GM12878 (cell line): ENCODE data around the gene SPIN1. TPM values are rescaled to one million over a fixed set of nuclear protein-coding genes. Genes with fewer than 3 reads are reported as not detected.

Source experiments
- ATAC-seq: fragments of 200-7000 bp; cut with Tn5 transposase; 3 replicates; pipeline ENCODE4 v1.9.1; 2020; ENCODE audit warnings: mild to moderate bottlenecking, moderate library complexity
- BruUV-seq: library from RNA; stranded (reverse); fragments of 400-500 nt; replicated peaks from 2 replicates; lab custom pipeline; 2021; lab: Mats Ljungman, UMichigan
- CTCF ChIA-PET: fragments of 300-600 bp; sonication (Branson Sonifier 250); formaldehyde crosslinking; extraction: SDS; loops from one replicate; lab custom pipeline; 2021; ENCODE audit warnings: inconsistent platforms; lab: Yijun Ruan, JAX
- POLR2A ChIA-PET: fragments of 350-600 bp; formaldehyde crosslinking; extraction: SDS; loops from one replicate; lab custom pipeline; 2021; ENCODE audit warnings: inconsistent platforms; lab: Charles Lee
- RAD21 ChIA-PET: fragments of 300-600 bp; sonication (Branson Sonifier 250); formaldehyde crosslinking; loops from one replicate; lab custom pipeline; 2023; ENCODE audit warnings: antibody characterized with exemption; ENCODE audit not compliant: unreplicated experiment; lab: Charles Lee
- SMC1A ChIA-PET: fragments of 300-600 bp; sonication (Branson Sonifier 250); formaldehyde crosslinking; loops from one replicate; lab custom pipeline; 2023; ENCODE audit not compliant: unreplicated experiment, uncharacterized antibody; lab: Charles Lee
- DNase-seq: peaks from one replicate; pipeline ENCODE4 v3.0.0-alpha.2; 2011; ENCODE audit warnings: low read depth, low spot score
- FAIRE-seq: peaks from 3 replicates; lab custom pipeline; 2011; peaks lifted over from hg19 to GRCh38; lab: Jason Lieb, UNC
- H2AFZ ChIP-seq: 2 replicates; pipeline ENCODE4 v1.6.0; 2011; ENCODE audit warnings: low read depth, low read length, control low read depth; ENCODE audit not compliant: control insufficient read depth
- H3K27ac ChIP-seq: 2 replicates; pipeline ENCODE4 v1.5.1; 2011; ENCODE audit warnings: control low read depth; ENCODE audit not compliant: control insufficient read depth, insufficient read depth
- H3K27me3 ChIP-seq, 2 experiments: replicated peaks in 1 of 2; 2 replicates each; pipeline versions ENCODE4 v1.6.0 to v1.6.1; 2011; ENCODE audit warnings: low read length in 1 of 2; ENCODE audit not compliant: control insufficient read depth in 2 of 2, insufficient read depth in 2 of 2
- H3K36me3 ChIP-seq, 2 experiments: 2 replicates each; pipeline ENCODE4 v1.5.1; 2011; ENCODE audit warnings: low read length in 1 of 2; ENCODE audit not compliant: control insufficient read depth in 2 of 2, insufficient read depth in 2 of 2
- H3K4me1 ChIP-seq: 2 replicates; pipeline ENCODE4 v1.6.1; 2011; ENCODE audit warnings: mild to moderate bottlenecking, low read length, moderate library complexity, mixed read lengths; ENCODE audit not compliant: control insufficient read depth, insufficient read depth
- H3K4me2 ChIP-seq: 2 replicates; pipeline ENCODE4 v1.6.0; 2011; ENCODE audit warnings: control low read depth; ENCODE audit not compliant: control insufficient read depth, insufficient read depth
- H3K4me3 ChIP-seq: fragments of 200-600 bp; sonication (generic); 2 replicates; pipeline ENCODE4 v1.5.1; 2016
- H3K79me2 ChIP-seq: 2 replicates; pipeline ENCODE4 v1.6.0; 2011; ENCODE audit warnings: low read length; ENCODE audit not compliant: control insufficient read depth, insufficient read depth
- H3K9ac ChIP-seq: 2 replicates; pipeline ENCODE4 v1.8.0; 2011; ENCODE audit warnings: low read length, control low read depth, mixed read lengths; ENCODE audit not compliant: control insufficient read depth, insufficient read depth
- H3K9me3 ChIP-seq: replicated peaks from 3 replicates; pipeline ENCODE4 v1.5.1; 2011; ENCODE audit warnings: mild to moderate bottlenecking, low read length; ENCODE audit not compliant: control insufficient read depth, insufficient read depth
- H4K20me1 ChIP-seq: 2 replicates; pipeline ENCODE4 v1.6.0; 2011; ENCODE audit not compliant: control insufficient read depth, insufficient read depth
- BMI1 ChIP-seq: fragments of 450-650 bp; IDR thresholded peaks from 2 replicates; pipeline ENCODE4 v1.6.1; 2016; ENCODE audit warnings: mild to moderate bottlenecking, moderate library complexity, borderline replicate concordance
- CEBPB ChIP-seq, 2 experiments: fragments of 150-350 bp in 1 of 2; IDR thresholded peaks; 2 replicates each; pipeline ENCODE4 v1.6.1; 2012 to 2014; ENCODE audit warnings: low read depth in 2 of 2, low read length in 2 of 2, borderline replicate concordance in 1 of 2, inconsistent platforms in 1 of 2
- CHD2 ChIP-seq: IDR thresholded peaks from 2 replicates; pipeline ENCODE4 v1.6.1; 2011; ENCODE audit warnings: low read depth, low read length, improper control_type of control experiment, borderline replicate concordance
- CREB1 ChIP-seq: IDR thresholded peaks from 2 replicates; pipeline ENCODE4 v1.6.1; 2012; ENCODE audit warnings: low read depth, mild to moderate bottlenecking, inconsistent platforms
- GATAD2B ChIP-seq: fragments of 450-650 bp; conservative IDR thresholded peaks from 2 replicates; pipeline ENCODE4 v1.6.1; 2017; ENCODE audit warnings: low read depth, mild to moderate bottlenecking, moderate library complexity
- IKZF2 ChIP-seq, 2 experiments: fragments of 450-650 bp; IDR thresholded peaks; 2 replicates each; pipeline ENCODE4 v1.6.1; 2017; ENCODE audit warnings: mild to moderate bottlenecking in 2 of 2, moderate library complexity in 2 of 2
- KLF5 ChIP-seq: fragments of 450-650 bp; IDR thresholded peaks from 2 replicates; pipeline ENCODE4 v1.6.1; 2014; ENCODE audit warnings: mild to moderate bottlenecking; ENCODE audit not compliant: partially characterized antibody
- MEF2B ChIP-seq: fragments of 450-650 bp; IDR thresholded peaks from 2 replicates; pipeline ENCODE4 v1.6.1; 2018; ENCODE audit warnings: mild to moderate bottlenecking, moderate library complexity; ENCODE audit not compliant: partially characterized antibody, poor library complexity, severe bottlenecking
- NBN ChIP-seq: fragments of 450-650 bp; IDR thresholded peaks from 2 replicates; pipeline ENCODE4 v1.6.1; 2016
- NFIC ChIP-seq: IDR thresholded peaks from 2 replicates; pipeline ENCODE4 v1.6.1; 2012; ENCODE audit warnings: low read depth, mild to moderate bottlenecking, inconsistent platforms, low read length, moderate library complexity
- NFYB ChIP-seq: IDR thresholded peaks from 2 replicates; pipeline ENCODE4 v1.6.1; 2011; ENCODE audit warnings: low read depth, mild to moderate bottlenecking, low read length, improper control_type of control experiment, moderate library complexity; ENCODE audit not compliant: insufficient read depth
- TCF3 ChIP-seq: IDR thresholded peaks from 2 replicates; pipeline ENCODE4 v1.6.1; 2012; ENCODE audit warnings: low read depth, mild to moderate bottlenecking, low read length, borderline replicate concordance; ENCODE audit not compliant: insufficient read depth
- WGBS: methylation state at CpG from one replicate; pipeline ENCODE4 v1.1.6; 2016; ENCODE audit warnings: low lambda C conversion rate; ENCODE audit not compliant: insufficient replicate concordance, insufficient coverage; ENCODE audit errors: missing lambda C conversion rate; 5-methylcytosine and 5-hydroxymethylcytosine counted together
- in situ Hi-C: fragments of 300-500 bp; cut with MboI; formaldehyde crosslinking; loops from 9 replicates; pipeline ENCODE4 v1.14.3; 2018; ENCODE audit warnings: mixed read lengths
- intact Hi-C: fragments of 100-400 bp; cut with micrococcal nuclease; formaldehyde crosslinking; loops from one replicate; pipeline ENCODE4 v1.14.2; 2022; ENCODE audit not compliant: unreplicated experiment
- polyA plus RNA-seq, 11 experiments: library from polyadenylated mRNA; depleted of rRNA in 4 of 11; unstranded in 6 of 11; stranded (reverse) in 5 of 11; fragments of >200 nt; fragmentation: Nextera tagmentation in 4 of 11; fragmentation: Illumina TruSeq in 1 of 11; extraction: Ambion mirVana in 4 of 11; extraction: Trizol in 1 of 11; gene quantifications; 1 replicate in 1 of 11; 2 replicates in 10 of 11; pipeline versions ENCODE4 v1.2.1 to v1.2.3, GENCODE V29; 2011 to 2016; ENCODE audit warnings: inconsistent platforms in 2 of 11, missing spikeins in 2 of 11, low read depth in 1 of 11
- total RNA-seq, 4 experiments: library from RNA; depleted of rRNA in 3 of 4; stranded (reverse); fragments of >200 nt in 3 of 4; fragmentation: Illumina TruSeq in 1 of 4; extraction: Trizol in 1 of 4; gene quantifications; 2 replicates each; pipeline versions ENCODE4 v1.2.1 to v1.2.3, GENCODE V29; 2013 to 2021
- TF ChIP-seq, protein P1 (sequence below): fragments of 450-650 bp; IDR thresholded peaks from 2 replicates; pipeline ENCODE4 v1.6.1; 2017; ENCODE audit warnings: antibody characterized with exemption, mild to moderate bottlenecking, moderate library complexity
- TF ChIP-seq, protein P2 (sequence below): fragments of 450-650 bp; formaldehyde crosslinking; IDR thresholded peaks from 2 replicates; pipeline ENCODE4 v1.4.0; 2020; ENCODE audit warnings: mild to moderate bottlenecking, moderate library complexity
- TF ChIP-seq, protein P3 (sequence below): fragments of 450-650 bp; IDR thresholded peaks from 2 replicates; pipeline ENCODE4 v1.6.1; 2017; ENCODE audit warnings: mild to moderate bottlenecking, low read depth, inconsistent platforms; ENCODE audit not compliant: poor library complexity, severe bottlenecking

SPIN1 gene
- total and polyA plus RNA-seq, 10 of the 15 experiments (the other 5 are each of a cell fraction or from before 2014, with no cell fraction given): 6.6 to 30.3 (median 17.1) TPM

DNA sequence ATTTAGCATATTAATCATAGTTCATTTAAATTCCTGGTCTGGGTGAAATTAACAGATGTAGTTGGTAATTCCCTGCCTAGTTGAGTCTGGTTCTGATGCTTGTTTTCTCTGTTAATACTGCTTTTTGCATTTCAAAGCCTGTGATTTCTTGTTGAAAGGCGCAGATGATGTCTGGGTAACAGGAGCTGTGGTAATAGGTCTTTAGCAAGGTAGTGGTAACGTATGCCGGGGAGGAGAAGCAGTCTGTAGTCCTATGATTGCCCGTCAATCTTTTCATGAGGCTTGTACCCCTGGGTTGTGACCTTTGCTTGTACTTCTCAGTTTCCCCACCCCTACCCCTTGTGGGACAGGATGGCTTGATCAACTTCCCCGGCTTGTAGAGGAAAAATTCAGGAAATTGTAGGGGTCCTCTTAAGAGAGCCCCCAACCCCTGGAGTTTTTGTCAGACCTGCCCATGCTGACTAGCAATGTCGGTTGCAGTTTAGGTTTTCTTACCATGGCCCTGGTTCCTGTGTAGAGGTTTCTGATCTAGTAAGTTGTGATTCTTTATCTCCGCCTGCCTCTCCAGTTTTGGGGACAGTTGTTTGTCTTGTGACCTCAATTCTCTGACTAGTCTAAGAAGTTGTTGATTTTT, 55.4 kb downstream of the SPIN1 start:
- H3K4me3 ChIP-seq: no peak overlapping the region
- H3K4me1 ChIP-seq: no peaks in the 10 kb centered on the region
- BruUV-seq: no TSS peak
- H3K4me2 ChIP-seq: no peak overlapping the region
- in situ Hi-C loops (no loop called here), intact Hi-C loops (loop anchor here (10.0 kb wide), 1 partner anchor 619 kb away; no protein-coding TSS in a partner anchor)
- H3K27ac ChIP-seq: no peak overlapping the region
- no peaks in the 10 kb centered on the region for H3K36me3 ChIP-seq
- no peaks in the 10 kb centered on the region for H4K20me1 ChIP-seq
- RAD21 ChIA-PET: interaction anchor here (0.6 kb wide), 1 partner anchor 16 kb away, joined by 3 read pairs; no protein-coding TSS in a partner anchor
- POLR2A ChIA-PET: interaction anchor here (0.7 kb wide), 1 partner anchor 9 kb away, joined by 5 read pairs; no protein-coding TSS in a partner anchor
- CTCF ChIA-PET: no interaction called here
- no peaks in the 10 kb centered on the region for H3K79me2 ChIP-seq
- no peak overlapping the region for H2AFZ ChIP-seq
- H3K27me3 ChIP-seq: no peaks in the 10 kb centered on the region
- no peak for ATAC-seq
- H3K9ac ChIP-seq: no peak overlapping the region
- SMC1A ChIA-PET: no interaction called here
- WGBS: 80% methylated on average over 7 of the region's 7 CpGs
- no peak for FAIRE-seq
- DNase-seq: no peak
- no peaks in the 10 kb centered on the region for H3K9me3 ChIP-seq
- no peak for TF ChIP-seq TCF3
- TF ChIP-seq NFIC: no peak
- no peak for TF ChIP-seq CHD2
- TF ChIP-seq CEBPB (IDR thresholded peaks at IDR 0.05; ENCODE audit: borderline replicate concordance in 1 of 2, low read depth in 2 of 2, low read length in 2 of 2): no peak
- no peak for TF ChIP-seq KLF5
- TF ChIP-seq NBN: no peak
- no peak for TF ChIP-seq BMI1
- TF ChIP-seq, protein P1, sequence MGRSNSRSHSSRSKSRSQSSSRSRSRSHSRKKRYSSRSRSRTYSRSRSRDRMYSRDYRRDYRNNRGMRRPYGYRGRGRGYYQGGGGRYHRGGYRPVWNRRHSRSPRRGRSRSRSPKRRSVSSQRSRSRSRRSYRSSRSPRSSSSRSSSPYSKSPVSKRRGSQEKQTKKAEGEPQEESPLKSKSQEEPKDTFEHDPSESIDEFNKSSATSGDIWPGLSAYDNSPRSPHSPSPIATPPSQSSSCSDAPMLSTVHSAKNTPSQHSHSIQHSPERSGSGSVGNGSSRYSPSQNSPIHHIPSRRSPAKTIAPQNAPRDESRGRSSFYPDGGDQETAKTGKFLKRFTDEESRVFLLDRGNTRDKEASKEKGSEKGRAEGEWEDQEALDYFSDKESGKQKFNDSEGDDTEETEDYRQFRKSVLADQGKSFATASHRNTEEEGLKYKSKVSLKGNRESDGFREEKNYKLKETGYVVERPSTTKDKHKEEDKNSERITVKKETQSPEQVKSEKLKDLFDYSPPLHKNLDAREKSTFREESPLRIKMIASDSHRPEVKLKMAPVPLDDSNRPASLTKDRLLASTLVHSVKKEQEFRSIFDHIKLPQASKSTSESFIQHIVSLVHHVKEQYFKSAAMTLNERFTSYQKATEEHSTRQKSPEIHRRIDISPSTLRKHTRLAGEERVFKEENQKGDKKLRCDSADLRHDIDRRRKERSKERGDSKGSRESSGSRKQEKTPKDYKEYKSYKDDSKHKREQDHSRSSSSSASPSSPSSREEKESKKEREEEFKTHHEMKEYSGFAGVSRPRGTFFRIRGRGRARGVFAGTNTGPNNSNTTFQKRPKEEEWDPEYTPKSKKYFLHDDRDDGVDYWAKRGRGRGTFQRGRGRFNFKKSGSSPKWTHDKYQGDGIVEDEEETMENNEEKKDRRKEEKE: no peak
- TF ChIP-seq IKZF2 (IDR thresholded peaks at IDR 0.05): no peak
- TF ChIP-seq, protein P2, sequence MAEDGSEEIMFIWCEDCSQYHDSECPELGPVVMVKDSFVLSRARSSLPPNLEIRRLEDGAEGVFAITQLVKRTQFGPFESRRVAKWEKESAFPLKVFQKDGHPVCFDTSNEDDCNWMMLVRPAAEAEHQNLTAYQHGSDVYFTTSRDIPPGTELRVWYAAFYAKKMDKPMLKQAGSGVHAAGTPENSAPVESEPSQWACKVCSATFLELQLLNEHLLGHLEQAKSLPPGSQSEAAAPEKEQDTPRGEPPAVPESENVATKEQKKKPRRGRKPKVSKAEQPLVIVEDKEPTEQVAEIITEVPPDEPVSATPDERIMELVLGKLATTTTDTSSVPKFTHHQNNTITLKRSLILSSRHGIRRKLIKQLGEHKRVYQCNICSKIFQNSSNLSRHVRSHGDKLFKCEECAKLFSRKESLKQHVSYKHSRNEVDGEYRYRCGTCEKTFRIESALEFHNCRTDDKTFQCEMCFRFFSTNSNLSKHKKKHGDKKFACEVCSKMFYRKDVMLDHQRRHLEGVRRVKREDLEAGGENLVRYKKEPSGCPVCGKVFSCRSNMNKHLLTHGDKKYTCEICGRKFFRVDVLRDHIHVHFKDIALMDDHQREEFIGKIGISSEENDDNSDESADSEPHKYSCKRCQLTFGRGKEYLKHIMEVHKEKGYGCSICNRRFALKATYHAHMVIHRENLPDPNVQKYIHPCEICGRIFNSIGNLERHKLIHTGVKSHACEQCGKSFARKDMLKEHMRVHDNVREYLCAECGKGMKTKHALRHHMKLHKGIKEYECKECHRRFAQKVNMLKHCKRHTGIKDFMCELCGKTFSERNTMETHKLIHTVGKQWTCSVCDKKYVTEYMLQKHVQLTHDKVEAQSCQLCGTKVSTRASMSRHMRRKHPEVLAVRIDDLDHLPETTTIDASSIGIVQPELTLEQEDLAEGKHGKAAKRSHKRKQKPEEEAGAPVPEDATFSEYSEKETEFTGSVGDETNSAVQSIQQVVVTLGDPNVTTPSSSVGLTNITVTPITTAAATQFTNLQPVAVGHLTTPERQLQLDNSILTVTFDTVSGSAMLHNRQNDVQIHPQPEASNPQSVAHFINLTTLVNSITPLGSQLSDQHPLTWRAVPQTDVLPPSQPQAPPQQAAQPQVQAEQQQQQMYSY (CRISPR knock-in tag): no peak
- no peak for TF ChIP-seq NFYB
- no peak for TF ChIP-seq GATAD2B
- TF ChIP-seq, protein P3, sequence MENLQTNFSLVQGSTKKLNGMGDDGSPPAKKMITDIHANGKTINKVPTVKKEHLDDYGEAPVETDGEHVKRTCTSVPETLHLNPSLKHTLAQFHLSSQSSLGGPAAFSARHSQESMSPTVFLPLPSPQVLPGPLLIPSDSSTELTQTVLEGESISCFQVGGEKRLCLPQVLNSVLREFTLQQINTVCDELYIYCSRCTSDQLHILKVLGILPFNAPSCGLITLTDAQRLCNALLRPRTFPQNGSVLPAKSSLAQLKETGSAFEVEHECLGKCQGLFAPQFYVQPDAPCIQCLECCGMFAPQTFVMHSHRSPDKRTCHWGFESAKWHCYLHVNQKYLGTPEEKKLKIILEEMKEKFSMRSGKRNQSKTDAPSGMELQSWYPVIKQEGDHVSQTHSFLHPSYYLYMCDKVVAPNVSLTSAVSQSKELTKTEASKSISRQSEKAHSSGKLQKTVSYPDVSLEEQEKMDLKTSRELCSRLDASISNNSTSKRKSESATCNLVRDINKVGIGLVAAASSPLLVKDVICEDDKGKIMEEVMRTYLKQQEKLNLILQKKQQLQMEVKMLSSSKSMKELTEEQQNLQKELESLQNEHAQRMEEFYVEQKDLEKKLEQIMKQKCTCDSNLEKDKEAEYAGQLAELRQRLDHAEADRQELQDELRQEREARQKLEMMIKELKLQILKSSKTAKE: no peak
- TF ChIP-seq MEF2B: no peak
- no peak for TF ChIP-seq CREB1
